ENCODE data around the gene RIBC1. TPM values are rescaled to one million over a fixed set of nuclear protein-coding genes. Genes with fewer than 3 reads are reported as not detected.

Gene RIBC1
- polyA plus RNA-seq, 1 of the 3 experiments (the other 2 are of a cell fraction), result 0.33 TPM

GRCh38 chrX:53441531-53442321, 19.1 kb downstream of the RIBC1 start:
- WGBS (ENCODE audit: low lambda C conversion rate), result 4% methylated on average over 21 of the region's 44 CpGs
- H3K27me3 ChIP-seq (ENCODE audit: insufficient read depth), result peaks cover 17% of the 10 kb centered on the region; the same call in 1 of the 2 replicates
- H3K9me3 ChIP-seq, result no peaks in the 10 kb centered on the region
- H3K27ac ChIP-seq (ENCODE audit: low read depth in 2 of 2, low read length in 1 of 2), result peak overlapping the region in 1 of 2 experiments; percentile 29; a peak in 1 of 4 replicates
- no peaks in the 10 kb centered on the region for H3K36me3 ChIP-seq (replicated peaks in 1 of 2; ENCODE audit: control insufficient read depth in 1 of 2, insufficient read depth in 2 of 2, low read length in 1 of 2)
- H3K79me2 ChIP-seq (ENCODE audit: insufficient read depth), result no peaks in the 10 kb centered on the region
- peak overlapping the region; percentile 80 for H2AFZ ChIP-seq (ENCODE audit: low read depth)
- no peaks in the 10 kb centered on the region for H4K20me1 ChIP-seq (ENCODE audit: insufficient read depth)
- H3K9ac ChIP-seq, result peak overlapping the region; percentile 44; the same call in 1 of the 2 replicates
- H3K4me1 ChIP-seq (ENCODE audit: control insufficient read depth in 1 of 2, insufficient read depth in 2 of 2, low read depth in 1 of 2, low read length in 1 of 2), result peaks cover 0 to 9% of the 10 kb centered on the region in 2 experiments; a peak in 1 of 4 replicates
- ChIA-PET POLR2A (no interaction called here), CTCF (interaction anchor here (0.6 to 2.0 kb wide), 4 partner anchors 10 to 129 kb away, joined by 3 to 8 read pairs (median 6); no protein-coding TSS in a partner anchor)
- H3K4me2 ChIP-seq, result peak overlapping the region; percentile 72
- H3F3A ChIP-seq (replicated peaks; ENCODE audit: insufficient read depth), result no peaks in the 10 kb centered on the region
- TF ChIP-seq, protein P1, sequence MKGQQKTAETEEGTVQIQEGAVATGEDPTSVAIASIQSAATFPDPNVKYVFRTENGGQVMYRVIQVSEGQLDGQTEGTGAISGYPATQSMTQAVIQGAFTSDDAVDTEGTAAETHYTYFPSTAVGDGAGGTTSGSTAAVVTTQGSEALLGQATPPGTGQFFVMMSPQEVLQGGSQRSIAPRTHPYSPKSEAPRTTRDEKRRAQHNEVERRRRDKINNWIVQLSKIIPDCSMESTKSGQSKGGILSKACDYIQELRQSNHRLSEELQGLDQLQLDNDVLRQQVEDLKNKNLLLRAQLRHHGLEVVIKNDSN (IDR thresholded peaks at IDR 0.05; ENCODE audit: borderline replicate concordance, low read depth), result no peak
- TF ChIP-seq GATA2 (CRISPR knock-in tag; IDR thresholded peaks at IDR 0.05) (no peak), GABPA (IDR thresholded peaks at IDR 0.05; ENCODE audit: low read depth) (no peak), FOXJ3 (CRISPR knock-in tag; IDR thresholded peaks at IDR 0.05) (no peak), SIN3A (IDR thresholded peaks at IDR 0.05; ENCODE audit: borderline replicate concordance, low read depth, low read length) (no peak), YY1 (IDR thresholded peaks at IDR 0.05; ENCODE audit: low read depth) (no peak), TAF1 (IDR thresholded peaks at IDR 0.05; ENCODE audit: borderline replicate concordance, low read depth, low read length) (peak; percentile 26; the same call in 1 of the 2 replicates), NRF1 (IDR thresholded peaks at IDR 0.05; ENCODE audit: low read depth, low read length) (peak; percentile 96), JUND (IDR thresholded peaks at IDR 0.05) (no peak), TEAD4 (IDR thresholded peaks at IDR 0.05; ENCODE audit: borderline replicate concordance, insufficient read depth) (no peak), MEF2A (IDR thresholded peaks at IDR 0.05; ENCODE audit: borderline replicate concordance, low read depth) (no peak), FOXM1 (IDR thresholded peaks at IDR 0.05; ENCODE audit: low read depth) (no peak), POLR2AphosphoS5 (IDR thresholded peaks at IDR 0.05; ENCODE audit: low read depth, low read length) (peak; percentile 57; the same call in 1 of the 2 replicates)
- TF ChIP-seq, protein P2, sequence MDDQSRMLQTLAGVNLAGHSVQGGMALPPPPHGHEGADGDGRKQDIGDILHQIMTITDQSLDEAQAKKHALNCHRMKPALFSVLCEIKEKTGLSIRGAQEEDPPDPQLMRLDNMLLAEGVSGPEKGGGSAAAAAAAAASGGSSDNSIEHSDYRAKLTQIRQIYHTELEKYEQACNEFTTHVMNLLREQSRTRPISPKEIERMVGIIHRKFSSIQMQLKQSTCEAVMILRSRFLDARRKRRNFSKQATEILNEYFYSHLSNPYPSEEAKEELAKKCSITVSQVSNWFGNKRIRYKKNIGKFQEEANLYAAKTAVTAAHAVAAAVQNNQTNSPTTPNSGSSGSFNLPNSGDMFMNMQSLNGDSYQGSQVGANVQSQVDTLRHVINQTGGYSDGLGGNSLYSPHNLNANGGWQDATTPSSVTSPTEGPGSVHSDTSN (IDR thresholded peaks at IDR 0.05), result no peak
- H3K4me3 ChIP-seq (ENCODE audit: low read depth in 2 of 2, low read length in 1 of 2), result peak overlapping the region; percentile 52 to 61
- DNase-seq, result peak; percentile 98
- H3K9me2 ChIP-seq, result no peaks in the 10 kb centered on the region

DNA sequence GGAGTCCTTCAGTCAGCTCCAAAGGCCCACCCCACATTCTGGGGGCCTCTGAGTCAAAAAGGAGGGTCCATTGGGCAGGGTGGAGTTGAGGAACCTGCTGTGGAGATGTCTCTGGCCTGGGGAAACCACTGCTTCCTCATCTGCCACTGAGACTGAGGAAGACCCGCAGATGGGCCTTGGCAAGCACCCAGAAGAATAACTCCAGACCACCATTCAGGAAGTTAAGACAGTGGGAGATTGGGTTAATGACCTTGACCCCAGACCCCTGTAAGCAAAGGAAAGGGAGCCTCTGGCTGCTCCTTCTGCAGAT, 19.6 kb downstream of the RIBC1 start:
- Histone ChIP-seq H3K9me2 (no peaks in the 10 kb centered on the region), H3F3A (replicated peaks; ENCODE audit: insufficient read depth) (no peaks in the 10 kb centered on the region), H3K4me2 (peak overlapping the region; percentile 72), H3K9me3 (no peaks in the 10 kb centered on the region), H3K4me1 (ENCODE audit: control insufficient read depth in 1 of 2, insufficient read depth in 2 of 2, low read depth in 1 of 2, low read length in 1 of 2) (peaks cover 0 to 9% of the 10 kb centered on the region in 2 experiments; a peak in 1 of 4 replicates), H2AFZ (ENCODE audit: low read depth) (peak overlapping the region; percentile 80), H3K36me3 (replicated peaks in 1 of 2; ENCODE audit: control insufficient read depth in 1 of 2, insufficient read depth in 2 of 2, low read length in 1 of 2) (no peaks in the 10 kb centered on the region), H3K9ac (no peak overlapping the region), H3K27ac (ENCODE audit: low read depth in 2 of 2, low read length in 1 of 2) (no peak overlapping the region; a peak in 1 of 4 replicates), H3K79me2 (ENCODE audit: insufficient read depth) (no peaks in the 10 kb centered on the region), H3K4me3 (ENCODE audit: low read depth in 2 of 2, low read length in 1 of 2) (peak overlapping the region; percentile 52 to 61), H3K27me3 (ENCODE audit: insufficient read depth) (peaks cover 17% of the 10 kb centered on the region; the same call in 1 of the 2 replicates), H4K20me1 (ENCODE audit: insufficient read depth) (no peaks in the 10 kb centered on the region)
- TF ChIP-seq, protein P3, sequence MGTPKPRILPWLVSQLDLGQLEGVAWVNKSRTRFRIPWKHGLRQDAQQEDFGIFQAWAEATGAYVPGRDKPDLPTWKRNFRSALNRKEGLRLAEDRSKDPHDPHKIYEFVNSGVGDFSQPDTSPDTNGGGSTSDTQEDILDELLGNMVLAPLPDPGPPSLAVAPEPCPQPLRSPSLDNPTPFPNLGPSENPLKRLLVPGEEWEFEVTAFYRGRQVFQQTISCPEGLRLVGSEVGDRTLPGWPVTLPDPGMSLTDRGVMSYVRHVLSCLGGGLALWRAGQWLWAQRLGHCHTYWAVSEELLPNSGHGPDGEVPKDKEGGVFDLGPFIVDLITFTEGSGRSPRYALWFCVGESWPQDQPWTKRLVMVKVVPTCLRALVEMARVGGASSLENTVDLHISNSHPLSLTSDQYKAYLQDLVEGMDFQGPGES (IDR thresholded peaks at IDR 0.05; ENCODE audit: low read depth, low read length), result no peak
- TF ChIP-seq GATA2 (CRISPR knock-in tag; IDR thresholded peaks at IDR 0.05) (no peak), ZBTB33 (IDR thresholded peaks at IDR 0.05; ENCODE audit: borderline replicate concordance, low read depth) (no peak), EZH2phosphoT487 (IDR thresholded peaks at IDR 0.05; ENCODE audit: borderline replicate concordance, low read depth) (no peak), ELF1 (IDR thresholded peaks at IDR 0.05) (no peak), RCOR1 (IDR thresholded peaks at IDR 0.05; ENCODE audit: low read length) (no peak), RAD21 (IDR thresholded peaks at IDR 0.05; ENCODE audit: low read length) (no peak), JUND (IDR thresholded peaks at IDR 0.05) (no peak)
- ChIA-PET CTCF (interaction anchor here (0.6 to 2.0 kb wide), 3 partner anchors 10 to 130 kb away, joined by 3 to 8 read pairs (median 4); no protein-coding TSS in a partner anchor), POLR2A (no interaction called here)
- WGBS (ENCODE audit: low lambda C conversion rate), result no CpG with 5 or more reads among the region's 1 CpG
- no peak for DNase-seq
